ENCODE data around the gene NPM1. TPM values are rescaled to one million over a fixed set of nuclear protein-coding genes. Genes with fewer than 3 reads are reported as not detected.
"Not testable (repeated sequence)": the region's sequence is repeated elsewhere in the genome, so short reads cannot be mapped to it uniquely, and the experiment has no call there.

The NPM1 gene
- total RNA-seq, 1 donor from 2014 or later = 585 TPM

DNA sequence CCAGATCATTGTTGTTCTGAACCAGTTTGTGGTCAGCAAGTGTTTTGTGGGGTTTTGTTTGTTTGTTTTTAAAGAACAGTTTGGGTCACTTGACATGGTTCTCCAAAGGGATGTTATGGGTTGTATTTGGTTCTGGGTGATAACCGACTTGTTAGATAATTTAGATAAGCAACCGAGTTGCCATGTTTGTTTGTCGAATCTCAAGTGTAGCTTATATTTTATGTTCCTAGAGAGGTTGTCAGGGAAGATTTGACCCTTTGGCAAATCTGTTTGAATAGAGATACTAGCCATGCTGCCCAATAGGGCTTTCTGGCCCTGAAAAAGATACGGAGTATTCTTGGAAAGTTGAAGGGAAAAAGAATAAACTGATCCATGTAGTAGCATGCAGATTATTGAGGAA lies 19.6 kb downstream of the NPM1 start:
- Histone ChIP-seq H3K4me1 (no peaks in the 10 kb centered on the region), H3K27ac (no peak overlapping the region), H3K4me3 (no peak overlapping the region), H3K27me3 (no peaks in the 10 kb centered on the region), H3K36me3 (peaks cover 74% of the 10 kb centered on the region), H3K9me3 (no peaks in the 10 kb centered on the region)
- TF ChIP-seq, protein P1, sequence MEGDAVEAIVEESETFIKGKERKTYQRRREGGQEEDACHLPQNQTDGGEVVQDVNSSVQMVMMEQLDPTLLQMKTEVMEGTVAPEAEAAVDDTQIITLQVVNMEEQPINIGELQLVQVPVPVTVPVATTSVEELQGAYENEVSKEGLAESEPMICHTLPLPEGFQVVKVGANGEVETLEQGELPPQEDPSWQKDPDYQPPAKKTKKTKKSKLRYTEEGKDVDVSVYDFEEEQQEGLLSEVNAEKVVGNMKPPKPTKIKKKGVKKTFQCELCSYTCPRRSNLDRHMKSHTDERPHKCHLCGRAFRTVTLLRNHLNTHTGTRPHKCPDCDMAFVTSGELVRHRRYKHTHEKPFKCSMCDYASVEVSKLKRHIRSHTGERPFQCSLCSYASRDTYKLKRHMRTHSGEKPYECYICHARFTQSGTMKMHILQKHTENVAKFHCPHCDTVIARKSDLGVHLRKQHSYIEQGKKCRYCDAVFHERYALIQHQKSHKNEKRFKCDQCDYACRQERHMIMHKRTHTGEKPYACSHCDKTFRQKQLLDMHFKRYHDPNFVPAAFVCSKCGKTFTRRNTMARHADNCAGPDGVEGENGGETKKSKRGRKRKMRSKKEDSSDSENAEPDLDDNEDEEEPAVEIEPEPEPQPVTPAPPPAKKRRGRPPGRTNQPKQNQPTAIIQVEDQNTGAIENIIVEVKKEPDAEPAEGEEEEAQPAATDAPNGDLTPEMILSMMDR (IDR thresholded peaks at IDR 0.05) = no peak
- DNase-seq (no peak), ATAC-seq (no peak)
- intact Hi-C loops (cut with DNase I) = no loop called here

DNA sequence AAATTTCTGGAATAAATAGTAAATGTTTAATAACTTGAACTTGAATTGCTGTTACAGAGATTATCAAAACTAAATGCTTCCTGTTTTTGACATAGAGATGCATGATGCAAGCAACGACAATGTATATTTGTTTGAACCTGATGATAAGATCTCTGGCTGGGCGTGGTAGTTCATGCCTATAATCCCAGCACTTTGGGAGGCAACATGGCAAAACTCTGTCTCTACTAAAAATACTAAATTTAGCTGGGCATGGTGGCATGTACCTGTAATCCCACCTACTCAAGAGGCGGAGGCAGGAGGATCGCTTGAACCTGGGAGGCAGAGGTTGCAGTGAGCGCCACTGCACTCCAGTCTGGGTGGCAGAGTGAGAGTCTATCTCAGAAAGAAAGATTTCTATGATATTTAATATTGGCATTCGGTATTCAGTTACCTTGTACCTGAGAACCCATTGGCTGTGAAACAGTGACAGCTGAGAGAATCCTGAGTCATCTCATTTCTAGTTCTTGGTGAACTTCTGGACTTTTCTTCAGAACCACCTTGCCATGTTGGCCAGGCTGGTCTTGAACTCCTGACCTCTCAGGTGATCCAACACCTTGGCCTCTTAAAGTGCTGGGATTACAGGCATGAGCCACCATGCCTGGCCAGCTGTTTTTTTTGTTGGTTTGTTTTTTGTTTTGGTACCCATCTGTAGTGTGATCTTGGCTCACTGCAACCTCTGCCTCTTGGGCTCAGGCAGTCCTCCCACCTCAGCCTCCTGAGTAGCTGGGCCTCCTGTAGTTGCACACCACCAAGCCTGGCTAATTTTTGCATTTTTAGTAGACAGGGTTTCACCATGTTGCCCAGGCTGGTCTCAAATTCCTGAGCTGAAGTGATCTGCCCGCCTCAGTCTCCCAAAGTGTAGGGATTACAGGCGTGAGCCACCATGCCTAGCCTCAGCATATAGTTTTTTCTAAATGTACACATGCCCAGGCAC lies 21.8 kb downstream of the NPM1 start:
- no peaks in the 10 kb centered on the region for H3K9me3 ChIP-seq
- TF ChIP-seq, protein P1 (IDR thresholded peaks at IDR 0.05) = no peak
- H3K4me1 ChIP-seq = no peaks in the 10 kb centered on the region
- DNase-seq (no peak), ATAC-seq (no peak)
- H3K36me3 ChIP-seq = peaks cover 92% of the 10 kb centered on the region
- no peak overlapping the region for H3K27ac ChIP-seq
- no peaks in the 10 kb centered on the region for H3K27me3 ChIP-seq
- intact Hi-C loops (cut with DNase I) = loop anchor here (10.0 kb wide), 1 partner anchor 495 kb away; no protein-coding TSS in a partner anchor
- no peak overlapping the region for H3K4me3 ChIP-seq

DNA sequence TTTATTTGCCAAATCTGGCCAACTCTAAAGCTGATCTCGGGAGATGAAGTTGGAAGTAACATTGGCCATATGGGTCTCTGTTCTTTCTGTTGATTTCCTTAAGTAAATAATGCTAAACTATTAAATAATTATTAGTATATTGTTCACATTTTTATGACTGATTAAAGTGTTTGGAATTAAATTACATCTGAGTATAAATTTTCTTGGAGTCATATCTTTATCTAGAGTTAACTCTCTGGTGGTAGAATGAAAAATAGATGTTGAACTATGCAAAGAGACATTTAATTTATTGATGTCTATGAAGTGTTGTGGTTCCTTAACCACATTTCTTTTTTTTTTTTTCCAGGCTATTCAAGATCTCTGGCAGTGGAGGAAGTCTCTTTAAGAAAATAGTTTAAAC lies 22.5 kb downstream of the NPM1 start:
- Histone ChIP-seq H3K36me3 (peaks cover 87% of the 10 kb centered on the region), H3K4me1 (no peaks in the 10 kb centered on the region), H3K4me3 (no peak overlapping the region), H3K27ac (no peak overlapping the region), H3K27me3 (no peaks in the 10 kb centered on the region), H3K9me3 (no peaks in the 10 kb centered on the region)
- ATAC-seq (no peak), DNase-seq (no peak)
- TF ChIP-seq, protein P1 (IDR thresholded peaks at IDR 0.05) = no peak
- intact Hi-C loops (cut with DNase I) = loop anchor here (10.0 kb wide), 1 partner anchor 495 kb away; no protein-coding TSS in a partner anchor

DNA sequence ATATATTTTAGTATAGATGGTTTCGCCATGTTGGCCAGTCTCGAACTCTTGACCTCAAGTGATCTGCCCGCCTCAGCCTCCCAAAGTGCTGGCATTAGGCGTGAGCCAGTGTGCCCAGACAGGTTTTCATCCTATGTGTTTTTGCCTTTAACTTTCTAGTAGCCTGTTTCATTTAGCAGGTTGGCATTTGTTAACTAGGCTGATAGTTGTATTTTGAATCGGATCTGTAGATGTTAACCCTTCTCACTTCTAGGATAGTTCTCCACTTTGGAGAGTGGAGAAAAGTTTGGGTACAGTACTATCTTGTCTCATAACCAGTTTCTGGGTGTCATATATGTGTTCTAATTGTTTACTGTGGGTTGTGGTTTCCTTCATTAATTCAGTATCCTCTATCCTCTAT lies 24.5 kb downstream of the NPM1 start:
- ATAC-seq (no peak), DNase-seq (no peak)
- Histone ChIP-seq H3K27me3 (no peaks in the 10 kb centered on the region), H3K4me3 (no peak overlapping the region), H3K36me3 (peaks cover 67% of the 10 kb centered on the region), H3K4me1 (no peaks in the 10 kb centered on the region), H3K27ac (no peak overlapping the region), H3K9me3 (no peaks in the 10 kb centered on the region)
- intact Hi-C loops (cut with DNase I) = loop anchor here (10.0 kb wide), 1 partner anchor 493 kb away; no protein-coding TSS in a partner anchor
- TF ChIP-seq, protein P1 (IDR thresholded peaks at IDR 0.05) = no peak

DNA sequence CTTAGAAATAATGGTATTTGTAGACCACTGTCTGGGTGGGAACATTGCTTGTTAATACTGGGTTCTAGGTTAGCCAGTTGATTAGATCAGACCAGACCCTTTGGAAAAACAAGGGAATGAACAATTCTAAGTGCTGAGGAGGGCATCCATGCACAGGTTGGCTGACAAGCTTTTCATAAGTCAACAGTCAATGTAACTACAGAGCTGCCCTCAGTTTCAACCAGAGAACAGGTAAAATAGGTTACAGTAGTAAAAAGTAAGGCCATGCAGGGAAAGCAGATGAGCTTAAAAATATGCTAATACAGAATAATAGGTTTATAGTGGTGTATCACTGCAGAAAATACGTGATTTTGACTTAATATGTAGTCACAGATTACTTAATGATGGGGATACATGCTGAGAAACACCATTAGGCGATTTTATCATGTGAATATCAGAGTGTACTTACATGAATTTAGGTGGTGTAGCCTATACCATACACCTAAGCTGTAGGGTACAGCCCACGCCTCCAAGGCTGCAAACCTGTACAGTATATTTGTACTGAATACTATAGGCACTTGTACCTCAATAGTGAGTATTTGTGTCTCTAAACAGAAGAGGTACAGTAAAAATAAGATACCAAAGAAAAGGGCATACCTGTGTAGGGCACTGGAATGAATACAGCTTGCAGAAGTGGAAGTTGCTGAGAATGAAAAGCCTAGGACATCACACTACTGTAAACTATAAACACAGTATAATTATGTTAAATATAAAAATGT lies 25.7 kb downstream of the NPM1 start:
- Histone ChIP-seq H3K4me1 (no peaks in the 10 kb centered on the region), H3K27ac (no peak overlapping the region), H3K9me3 (no peaks in the 10 kb centered on the region), H3K27me3 (no peaks in the 10 kb centered on the region), H3K36me3 (peaks cover 56% of the 10 kb centered on the region), H3K4me3 (no peak overlapping the region)
- no peak for DNase-seq
- intact Hi-C loops (cut with DNase I) = loop anchor here (10.0 kb wide), 1 partner anchor 491 kb away; no protein-coding TSS in a partner anchor
- TF ChIP-seq, protein P1 (IDR thresholded peaks at IDR 0.05) = no peak
- ATAC-seq = no peak

DNA sequence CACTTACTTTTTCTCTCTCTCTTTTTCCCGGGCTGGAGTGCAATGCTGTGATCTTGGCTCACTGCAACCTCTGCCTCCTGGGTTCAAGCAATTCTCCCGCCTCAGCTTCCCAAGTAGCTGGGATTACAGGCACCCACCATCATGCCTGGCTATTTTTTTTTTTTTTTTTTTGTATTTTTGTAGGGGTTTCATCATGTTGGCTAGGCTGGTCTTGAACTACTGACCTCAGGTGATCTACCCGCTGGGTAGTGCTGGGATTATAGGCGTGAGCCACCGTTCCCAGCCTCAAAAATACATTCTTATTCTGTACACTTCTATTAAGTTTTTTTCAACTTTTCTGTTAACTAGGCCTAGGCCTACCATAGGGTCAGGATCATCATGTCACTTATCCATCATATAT lies 26.3 kb downstream of the NPM1 start:
- ATAC-seq, H3K4me1 ChIP-seq, DNase-seq, H3K9me3 ChIP-seq, H3K27me3 ChIP-seq, H3K4me3 ChIP-seq, H3K27ac ChIP-seq: not testable (repeated sequence)
- peaks cover 49% of the 10 kb centered on the region for H3K36me3 ChIP-seq
- intact Hi-C loops (cut with DNase I) = loop anchor here (10.0 kb wide), 1 partner anchor 491 kb away; no protein-coding TSS in a partner anchor
